ENCODE results near the gene TMEM52B. TPM values are rescaled to one million over a fixed set of nuclear protein-coding genes. Genes with fewer than 3 reads are reported as not detected.

Gene TMEM52B
- total and polyA plus RNA-seq, 2 of the 13 experiments (the other 11 are each of a cell fraction or from before 2014, with no cell fraction given) = not detected

DNA sequence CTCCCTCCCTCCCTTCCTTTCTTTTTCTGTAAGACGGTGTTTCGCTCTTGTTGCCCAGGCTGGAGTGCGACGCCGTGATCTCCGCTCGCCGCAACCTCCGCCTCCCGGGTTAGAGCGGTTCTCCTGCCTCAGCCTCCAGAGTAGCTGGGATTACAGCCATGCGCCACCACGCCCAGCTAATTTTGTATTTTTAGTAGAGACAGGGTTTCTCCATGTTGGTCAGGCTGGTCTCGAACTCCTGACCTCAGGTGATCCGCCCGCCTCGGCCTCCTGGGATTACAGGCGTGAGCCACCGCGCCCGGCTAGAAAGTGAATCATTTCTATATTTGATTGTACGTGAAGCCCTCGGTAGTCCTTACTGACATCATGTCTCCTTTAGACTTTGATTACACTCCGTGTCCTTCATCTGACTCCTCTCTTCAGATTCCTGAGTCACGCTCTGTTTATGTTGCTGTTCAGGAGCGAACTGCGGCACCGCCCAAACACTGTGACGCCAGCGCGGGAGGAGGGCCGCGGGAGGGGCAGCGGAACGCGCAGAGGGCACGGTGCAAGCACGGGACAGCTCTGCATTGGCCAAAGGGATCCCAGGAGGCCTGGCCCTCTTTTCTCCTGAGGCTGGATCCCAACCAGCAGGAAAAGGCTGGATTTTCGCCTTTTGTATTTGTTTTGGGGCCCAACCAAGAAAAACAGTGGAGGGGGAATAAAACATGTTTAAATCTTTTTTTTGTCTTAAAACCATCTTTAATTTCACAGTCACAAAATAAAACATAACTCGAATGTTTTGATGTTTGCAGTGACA is 33.3 kb downstream of the TMEM52B start (continued):
- TF ChIP-seq KLF13 (CRISPR knock-in tag; IDR thresholded peaks at IDR 0.05) = no peak

DNA sequence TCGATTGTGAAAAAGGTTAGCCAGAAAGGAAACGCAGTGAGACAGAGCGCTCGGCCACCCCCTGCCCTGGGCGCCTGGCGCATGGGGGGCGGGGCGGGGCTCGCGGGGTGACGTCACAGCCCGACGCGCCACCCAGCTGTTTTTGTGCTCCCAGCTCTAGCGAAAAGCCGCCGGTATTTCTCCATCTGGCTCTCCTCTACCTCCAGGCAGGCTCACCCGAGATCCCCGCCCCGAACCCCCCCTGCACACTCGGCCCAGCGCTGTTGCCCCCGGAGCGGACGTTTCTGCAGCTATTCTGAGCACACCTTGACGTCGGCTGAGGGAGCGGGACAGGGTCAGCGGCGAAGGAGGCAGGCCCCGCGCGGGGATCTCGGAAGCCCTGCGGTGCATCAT is 33.9 kb downstream of the TMEM52B start, which contains the start of gene GABARAPL1:
TSS of gene GABARAPL1 (plus strand) at position 139 of the 393 bp plus-strand sequence. CDS start at position 392, 253 bp downstream.
- in situ Hi-C loops (cut with HindIII; ENCODE audit: extremely low pct_ligation_motif_present, low pct_unique_long_range_greater_than_20kb) (no loop called here), intact Hi-C loops (cut with micrococcal nuclease; ENCODE audit: unreplicated experiment) (loop anchor here (1.0 to 2.0 kb wide), 2 partner anchors 401 to 510 kb away; partner anchors contain the start of genes MAGOHB and YBX3)
- H3K4me1 ChIP-seq (ENCODE audit: insufficient read depth, low read length) = peaks cover 19% of the 10 kb centered on the region; the same call in 1 of the 2 replicates
- BruUV-seq (replicated peaks) = TSS peak; percentile 62
- peak; percentile 60 for DNase-seq (ENCODE audit: low spot score)
- POLR2A ChIA-PET = interaction anchor here (1.0 to 1.9 kb wide), 3 partner anchors 152 to 959 kb away, joined by 3 to 7 read pairs (median 4); partner anchors contain the start of gene SMIM10L1
- no peak for FAIRE-seq
- H3K27me3 ChIP-seq (ENCODE audit: control insufficient read depth in 1 of 2, insufficient read depth in 2 of 2, low read length in 2 of 2) = no peaks in the 10 kb centered on the region; a peak in 1 of 5 replicates
- peak within 1 kb of the TSS; percentile 62 for H2AFZ ChIP-seq (ENCODE audit: low read length)
- H3K27ac ChIP-seq (ENCODE audit: extremely low read length, insufficient read depth, low read length) = peak within 1 kb of the TSS; percentile 80
- no peaks in the 10 kb centered on the region for H3K36me3 ChIP-seq (replicated peaks in 1 of 2; ENCODE audit: control insufficient read depth in 1 of 2, insufficient read depth in 2 of 2, low read length in 2 of 2)
- peak within 1 kb of the TSS; percentile 82 to 97 (median 91) for H3K4me3 ChIP-seq (replicated peaks in 1 of 3; ENCODE audit: insufficient read depth in 1 of 3, low read depth in 2 of 3, low read length in 3 of 3)
- no peaks in the 10 kb centered on the region for H4K20me1 ChIP-seq (ENCODE audit: insufficient read depth, low read length)
- peak within 1 kb of the TSS; percentile 98 for H3K4me2 ChIP-seq (ENCODE audit: low read depth, low read length)
- WGBS (ENCODE audit: low lambda C conversion rate) = 1% methylated on average over 22 of the region's 35 CpGs
- ATAC-seq = peak; percentile 77
- CTCF ChIA-PET (ENCODE audit: low intra/inter-chr PET ratio, low total read pairs) = no interaction called here
- peak within 1 kb of the TSS; percentile 76 for H3K9ac ChIP-seq (ENCODE audit: insufficient read depth, low read depth, low read length)
- H3K9me3 ChIP-seq (ENCODE audit: low read length) = no peaks in the 10 kb centered on the region
- H3K79me2 ChIP-seq (ENCODE audit: insufficient read depth, low read length) = no peaks in the 10 kb centered on the region
- TF ChIP-seq ATF7 (IDR thresholded peaks at IDR 0.05) = peak; percentile 79
- TF ChIP-seq ATF7 (CRISPR knock-in tag; IDR thresholded peaks at IDR 0.05) = 0 out of 2 replicates have a peak, but pooled peaks have one; percentile 37
- no peak for TF ChIP-seq FOSL2 (CRISPR knock-in tag; IDR thresholded peaks at IDR 0.05)
- TF ChIP-seq, protein P1, sequence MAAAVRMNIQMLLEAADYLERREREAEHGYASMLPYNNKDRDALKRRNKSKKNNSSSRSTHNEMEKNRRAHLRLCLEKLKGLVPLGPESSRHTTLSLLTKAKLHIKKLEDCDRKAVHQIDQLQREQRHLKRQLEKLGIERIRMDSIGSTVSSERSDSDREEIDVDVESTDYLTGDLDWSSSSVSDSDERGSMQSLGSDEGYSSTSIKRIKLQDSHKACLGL (CRISPR knock-in tag; IDR thresholded peaks at IDR 0.05) = peak; percentile 41; the same call in 1 of the 2 replicates
- TF ChIP-seq SRY (CRISPR knock-in tag; IDR thresholded peaks at IDR 0.05) = peak; percentile 66; the same call in 1 of the 2 replicates
- TF ChIP-seq SYNCRIP (IDR thresholded peaks at IDR 0.05; ENCODE audit: insufficient read depth, low read depth, low read length) = no peak
- peak; percentile 51; the same call in 1 of the 2 replicates for TF ChIP-seq GABPB1 (CRISPR knock-in tag; IDR thresholded peaks at IDR 0.05)
- TF ChIP-seq, protein P2, sequence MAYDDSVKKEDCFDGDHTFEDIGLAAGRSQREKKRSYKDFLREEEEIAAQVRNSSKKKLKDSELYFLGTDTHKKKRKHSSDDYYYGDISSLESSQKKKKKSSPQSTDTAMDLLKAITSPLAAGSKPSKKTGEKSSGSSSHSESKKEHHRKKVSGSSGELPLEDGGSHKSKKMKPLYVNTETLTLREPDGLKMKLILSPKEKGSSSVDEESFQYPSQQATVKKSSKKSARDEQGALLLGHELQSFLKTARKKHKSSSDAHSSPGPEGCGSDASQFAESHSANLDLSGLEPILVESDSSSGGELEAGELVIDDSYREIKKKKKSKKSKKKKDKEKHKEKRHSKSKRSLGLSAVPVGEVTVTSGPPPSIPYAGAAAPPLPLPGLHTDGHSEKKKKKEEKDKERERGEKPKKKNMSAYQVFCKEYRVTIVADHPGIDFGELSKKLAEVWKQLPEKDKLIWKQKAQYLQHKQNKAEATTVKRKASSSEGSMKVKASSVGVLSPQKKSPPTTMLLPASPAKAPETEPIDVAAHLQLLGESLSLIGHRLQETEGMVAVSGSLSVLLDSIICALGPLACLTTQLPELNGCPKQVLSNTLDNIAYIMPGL (CRISPR knock-in tag; IDR thresholded peaks at IDR 0.05; ENCODE audit: borderline replicate concordance in 1 of 2, low read depth in 1 of 2) = peak in 1 of 2 experiments; percentile 62; a peak in 1 of 4 replicates
- 0 out of 2 replicates have a peak, but pooled peaks have one; percentile 1 for TF ChIP-seq TBX2 (CRISPR knock-in tag; IDR thresholded peaks at IDR 0.05; ENCODE audit: borderline replicate concordance)
- peak; percentile 81; the same call in 1 of the 2 replicates for TF ChIP-seq SIN3A (IDR thresholded peaks at IDR 0.05; ENCODE audit: borderline replicate concordance, low read depth, low read length)
- 0 out of 2 replicates have a peak, but pooled peaks have one; percentile 16 for TF ChIP-seq ZNF230 (CRISPR knock-in tag; IDR thresholded peaks at IDR 0.05)
- 0 out of 2 replicates have a peak, but pooled peaks have one; percentile 20 for TF ChIP-seq KLF6 (CRISPR knock-in tag; IDR thresholded peaks at IDR 0.05)
- peak in 1 of 2 experiments; percentile 1; a peak in 1 of 4 replicates for TF ChIP-seq KLF16 (CRISPR knock-in tag; IDR thresholded peaks at IDR 0.05)
- TF ChIP-seq, protein P3, sequence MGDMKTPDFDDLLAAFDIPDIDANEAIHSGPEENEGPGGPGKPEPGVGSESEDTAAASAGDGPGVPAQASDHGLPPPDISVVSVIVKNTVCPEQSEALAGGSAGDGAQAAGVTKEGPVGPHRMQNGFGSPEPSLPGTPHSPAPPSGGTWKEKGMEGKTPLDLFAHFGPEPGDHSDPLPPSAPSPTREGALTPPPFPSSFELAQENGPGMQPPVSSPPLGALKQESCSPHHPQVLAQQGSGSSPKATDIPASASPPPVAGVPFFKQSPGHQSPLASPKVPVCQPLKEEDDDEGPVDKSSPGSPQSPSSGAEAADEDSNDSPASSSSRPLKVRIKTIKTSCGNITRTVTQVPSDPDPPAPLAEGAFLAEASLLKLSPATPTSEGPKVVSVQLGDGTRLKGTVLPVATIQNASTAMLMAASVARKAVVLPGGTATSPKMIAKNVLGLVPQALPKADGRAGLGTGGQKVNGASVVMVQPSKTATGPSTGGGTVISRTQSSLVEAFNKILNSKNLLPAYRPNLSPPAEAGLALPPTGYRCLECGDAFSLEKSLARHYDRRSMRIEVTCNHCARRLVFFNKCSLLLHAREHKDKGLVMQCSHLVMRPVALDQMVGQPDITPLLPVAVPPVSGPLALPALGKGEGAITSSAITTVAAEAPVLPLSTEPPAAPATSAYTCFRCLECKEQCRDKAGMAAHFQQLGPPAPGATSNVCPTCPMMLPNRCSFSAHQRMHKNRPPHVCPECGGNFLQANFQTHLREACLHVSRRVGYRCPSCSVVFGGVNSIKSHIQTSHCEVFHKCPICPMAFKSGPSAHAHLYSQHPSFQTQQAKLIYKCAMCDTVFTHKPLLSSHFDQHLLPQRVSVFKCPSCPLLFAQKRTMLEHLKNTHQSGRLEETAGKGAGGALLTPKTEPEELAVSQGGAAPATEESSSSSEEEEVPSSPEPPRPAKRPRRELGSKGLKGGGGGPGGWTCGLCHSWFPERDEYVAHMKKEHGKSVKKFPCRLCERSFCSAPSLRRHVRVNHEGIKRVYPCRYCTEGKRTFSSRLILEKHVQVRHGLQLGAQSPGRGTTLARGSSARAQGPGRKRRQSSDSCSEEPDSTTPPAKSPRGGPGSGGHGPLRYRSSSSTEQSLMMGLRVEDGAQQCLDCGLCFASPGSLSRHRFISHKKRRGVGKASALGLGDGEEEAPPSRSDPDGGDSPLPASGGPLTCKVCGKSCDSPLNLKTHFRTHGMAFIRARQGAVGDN (CRISPR knock-in tag; IDR thresholded peaks at IDR 0.05) = peak; percentile 62

All from HepG2 (cell line).